IMR-90 (cell line): ENCODE results near the gene D2HGDH. TPM values are rescaled to one million over a fixed set of nuclear protein-coding genes. Genes with fewer than 3 reads are reported as not detected.

Experiments used
- ATAC-seq: fragments of 200-7000 bp; cut with Tn5 transposase; 2 replicates; pipeline ENCODE4 v1.9.1; 2020; ENCODE audit warnings: low read depth, mild to moderate bottlenecking, moderate library complexity
- BruUV-seq: library from RNA; stranded (reverse); fragments of 400-500 nt; replicated peaks from 2 replicates; lab custom pipeline; 2021; lab: Mats Ljungman, UMichigan
- CTCF ChIA-PET: fragments of 300-600 bp; formaldehyde crosslinking; extraction: SDS; loops from one replicate; lab custom pipeline; 2021; ENCODE audit warnings: antibody characterized with exemption; lab: Yijun Ruan, JAX
- POLR2A ChIA-PET: fragments of 300-600 bp; sonication (Branson Sonifier 250); formaldehyde crosslinking; loops from one replicate; lab custom pipeline; 2022; ENCODE audit warnings: antibody characterized with exemption; ENCODE audit not compliant: unreplicated experiment; lab: Charles Lee
- DNase-seq: peaks from one replicate; pipeline ENCODE4 v3.0.0; 2013
- H2AFZ ChIP-seq: replicated peaks from 2 replicates; pipeline ENCODE3; 2013; ENCODE audit warnings: low read length, mild to moderate bottlenecking; ENCODE audit not compliant: poor library complexity
- H2AK5ac ChIP-seq: 2 replicates; pipeline ENCODE4 v1.6.1; 2013; ENCODE audit warnings: low read depth, low read length, inconsistent platforms
- H2AK9ac ChIP-seq: replicated peaks from 2 replicates; pipeline ENCODE3; 2013; ENCODE audit warnings: mild to moderate bottlenecking, low read depth, low read length, moderate library complexity; ENCODE audit not compliant: poor library complexity
- H2BK120ac ChIP-seq: 2 replicates; pipeline ENCODE4 v1.6.1; 2013; ENCODE audit warnings: low read depth, low read length, inconsistent platforms
- H2BK15ac ChIP-seq: 3 replicates; pipeline ENCODE4 v1.6.1; 2013; ENCODE audit warnings: low read depth, low read length, inconsistent platforms
- H2BK20ac ChIP-seq: 2 replicates; pipeline ENCODE4 v1.6.1; 2013; ENCODE audit warnings: low read depth, mild to moderate bottlenecking, inconsistent platforms, low read length, moderate library complexity
- H2BK5ac ChIP-seq: 2 replicates; pipeline ENCODE4 v1.6.1; 2013; ENCODE audit warnings: mild to moderate bottlenecking, low read depth, low read length, inconsistent platforms; ENCODE audit not compliant: poor library complexity, severe bottlenecking
- H3K14ac ChIP-seq: replicated peaks from 2 replicates; pipeline ENCODE4 v1.6.1; 2013; ENCODE audit warnings: low read depth, low read length, inconsistent platforms
- H3K18ac ChIP-seq: 2 replicates; pipeline ENCODE4 v1.6.1; 2013; ENCODE audit warnings: low read depth, low read length, control low read depth
- H3K23ac ChIP-seq: 2 replicates; pipeline ENCODE4 v1.6.1; 2013; ENCODE audit warnings: low read depth, low read length, inconsistent platforms
- H3K27ac ChIP-seq: 2 replicates; pipeline ENCODE4 v1.5.1; 2013; ENCODE audit warnings: mild to moderate bottlenecking, control low read depth, low read length; ENCODE audit not compliant: insufficient read depth
- H3K27me3 ChIP-seq: 2 replicates; pipeline ENCODE4 v1.6.1; 2013; ENCODE audit warnings: low read length; ENCODE audit not compliant: control insufficient read depth, insufficient read depth
- H3K36me3 ChIP-seq: 2 replicates; pipeline ENCODE4 v1.6.1; 2013; ENCODE audit warnings: low read length, mixed read lengths; ENCODE audit not compliant: control insufficient read depth, insufficient read depth
- H3K4ac ChIP-seq: 2 replicates; pipeline ENCODE4 v1.6.1; 2013; ENCODE audit warnings: low read depth, low read length, inconsistent platforms
- H3K4me1 ChIP-seq: 2 replicates; pipeline ENCODE4 v1.6.1; 2013; ENCODE audit warnings: low read length, mixed read lengths; ENCODE audit not compliant: control insufficient read depth, insufficient read depth
- H3K4me2 ChIP-seq: 2 replicates; pipeline ENCODE4 v1.6.1; 2013; ENCODE audit warnings: low read depth, mild to moderate bottlenecking, control low read depth, low read length, moderate library complexity
- H3K4me3 ChIP-seq: 2 replicates; pipeline ENCODE4 v1.5.1; 2013; ENCODE audit warnings: low read depth, mild to moderate bottlenecking, control low read depth, low read length, moderate library complexity; ENCODE audit not compliant: insufficient read depth
- H3K56ac ChIP-seq: 2 replicates; pipeline ENCODE4 v1.6.1; 2013; ENCODE audit warnings: low read length, inconsistent platforms; ENCODE audit not compliant: insufficient read depth; ENCODE audit errors: extremely low read depth
- H3K79me1 ChIP-seq, 2 experiments: 2 replicates each; pipeline ENCODE4 v1.6.1; 2013; ENCODE audit warnings: low read length in 2 of 2, inconsistent platforms in 1 of 2, low read depth in 1 of 2
- H3K9ac ChIP-seq: 2 replicates; pipeline ENCODE4 v1.6.1; 2013; ENCODE audit warnings: low read depth, low read length, control low read depth
- H3K9me1 ChIP-seq: 2 replicates; pipeline ENCODE4 v1.6.1; 2013; ENCODE audit warnings: low read length, inconsistent platforms; ENCODE audit not compliant: insufficient read depth
- H3K9me3 ChIP-seq: 2 replicates; pipeline ENCODE4 v1.6.1; 2013; ENCODE audit warnings: low read length; ENCODE audit not compliant: control insufficient read depth, insufficient read depth
- H4K20me1 ChIP-seq: 2 replicates; pipeline ENCODE4 v1.6.1; 2013; ENCODE audit warnings: low read length, inconsistent platforms; ENCODE audit not compliant: insufficient read depth
- H4K5ac ChIP-seq: 2 replicates; pipeline ENCODE4 v1.6.1; 2013; ENCODE audit warnings: mild to moderate bottlenecking, low read depth, low read length, control low read depth
- H4K8ac ChIP-seq, 2 experiments: 2 replicates each; pipeline ENCODE4 v1.6.1; 2013; ENCODE audit warnings: low read depth in 2 of 2, low read length in 2 of 2, control low read depth in 1 of 2, inconsistent platforms in 1 of 2
- H4K91ac ChIP-seq: 2 replicates; pipeline ENCODE4 v1.6.1; 2013; ENCODE audit warnings: low read depth, low read length, inconsistent platforms; ENCODE audit not compliant: insufficient read depth
- CEBPB ChIP-seq: IDR thresholded peaks from 2 replicates; pipeline ENCODE4 v1.6.1; 2012; ENCODE audit warnings: low read depth, low read length, improper control_type of control experiment
- CHD1 ChIP-seq: IDR thresholded peaks from 2 replicates; pipeline ENCODE4 v1.6.1; 2012; ENCODE audit warnings: low read depth, low read length, improper control_type of control experiment
- CTCF ChIP-seq: conservative IDR thresholded peaks from 2 replicates; pipeline ENCODE4 v1.5.1; 2012; ENCODE audit warnings: mild to moderate bottlenecking, low read depth, low read length, improper control_type of control experiment
- ELK1 ChIP-seq: fragments of 150-350 bp; IDR thresholded peaks from 2 replicates; pipeline ENCODE4 v1.6.1; 2016; ENCODE audit warnings: low read depth, mild to moderate bottlenecking, low read length, moderate library complexity, borderline replicate concordance
- FOS ChIP-seq: fragments of 150-350 bp; IDR thresholded peaks from 2 replicates; pipeline ENCODE4 v1.6.1; 2016; ENCODE audit warnings: low read depth, low read length
- MAFK ChIP-seq: IDR thresholded peaks from 2 replicates; pipeline ENCODE4 v1.6.1; 2012; ENCODE audit warnings: low read depth, low read length, improper control_type of control experiment
- MAZ ChIP-seq: IDR thresholded peaks from 2 replicates; pipeline ENCODE4 v1.6.1; 2012; ENCODE audit warnings: low read depth, mild to moderate bottlenecking, low read length, improper control_type of control experiment, moderate library complexity, borderline replicate concordance
- MXI1 ChIP-seq: IDR thresholded peaks from 2 replicates; pipeline ENCODE4 v1.6.1; 2012; ENCODE audit warnings: low read depth, mild to moderate bottlenecking, low read length, moderate library complexity, borderline replicate concordance
- RAD21 ChIP-seq: IDR thresholded peaks from 2 replicates; pipeline ENCODE4 v1.6.1; 2012; ENCODE audit warnings: low read length, improper control_type of control experiment
- RCOR1 ChIP-seq: IDR thresholded peaks from 2 replicates; pipeline ENCODE4 v1.6.1; 2012; ENCODE audit warnings: mild to moderate bottlenecking, low read length, improper control_type of control experiment; ENCODE audit not compliant: insufficient replicate concordance
- SMC3 ChIP-seq: fragments of 150-350 bp; IDR thresholded peaks from 2 replicates; pipeline ENCODE4 v1.6.1; 2016; ENCODE audit warnings: low read depth, mild to moderate bottlenecking, antibody characterized with exemption, low read length, moderate library complexity
- USF2 ChIP-seq: fragments of 150-350 bp; IDR thresholded peaks from 2 replicates; pipeline ENCODE4 v1.6.1; 2017; ENCODE audit warnings: mild to moderate bottlenecking, antibody characterized with exemption, low read length, low read depth
- WGBS, 2 experiments: methylation state at CpG; one replicate each; pipeline versions ENCODE4 v1.1.5 to v1.1.7; 2013; ENCODE audit warnings: missing lambda C conversion rate in 2 of 2; ENCODE audit not compliant: insufficient read length in 1 of 2; ENCODE audit errors: extremely low coverage in 2 of 2; 5-methylcytosine and 5-hydroxymethylcytosine counted together
- dilution Hi-C: fragments of 300-500 bp; cut with HindIII; formaldehyde crosslinking; loops from one replicate; pipeline ENCODE4 v1.14.3; 2018; ENCODE audit warnings: low sequenced_read_pairs; ENCODE audit not compliant: unreplicated experiment
- in situ Hi-C: fragments of 300-500 bp; cut with MboI; formaldehyde crosslinking; loops from 3 replicates; pipeline ENCODE4 v1.14.3; 2019; ENCODE audit warnings: low sequenced_read_pairs, inconsistent platforms, mixed read lengths
- intact Hi-C: fragments of 100-400 bp; cut with micrococcal nuclease; formaldehyde crosslinking; loops from 2 replicates; pipeline ENCODE4 v1.10.0; 2022
- polyA plus RNA-seq, 3 experiments: library from polyadenylated mRNA; depleted of rRNA; stranded (reverse); fragments of >200 nt; gene quantifications; 2 replicates each; pipeline ENCODE4 v1.2.3, GENCODE V29; 2012; ENCODE audit warnings: low replicate concordance in 1 of 3
- total RNA-seq: library from RNA; depleted of rRNA; stranded (reverse); fragments of >200 nt; gene quantifications from 2 replicates; pipeline ENCODE4 v1.2.3, GENCODE V29; 2012

The D2HGDH gene
- total and polyA plus RNA-seq, 2 of the 4 experiments (the other 2 are of a cell fraction): 6.3 to 22.1 TPM

GRCh38 chr2:241813644-241814392 lies 79.4 kb downstream of the D2HGDH start (continued):
- no peak for TF ChIP-seq RCOR1
- TF ChIP-seq CEBPB: no peak
- TF ChIP-seq USF2: no peak
- TF ChIP-seq MAFK: no peak
- no peak for TF ChIP-seq FOS
- TF ChIP-seq RAD21: no peak

GRCh38 chr2:241814393-241814642 lies 79.9 kb downstream of the D2HGDH start:
- no peak overlapping the region for H2AK9ac ChIP-seq
- ATAC-seq: no peak
- intact Hi-C loops (no loop called here), dilution Hi-C loops (no loop called here), in situ Hi-C loops (no loop called here)
- no peak for DNase-seq
- H3K23ac ChIP-seq: no peak overlapping the region
- no peak overlapping the region for H2BK15ac ChIP-seq
- no peak overlapping the region for H2BK120ac ChIP-seq
- ChIA-PET POLR2A (no interaction called here), CTCF (no interaction called here)
- no peaks in the 10 kb centered on the region for H3K79me1 ChIP-seq
- no peak overlapping the region for H4K8ac ChIP-seq
- H3K4me3 ChIP-seq: no peak overlapping the region
- H3K27me3 ChIP-seq: peaks cover 13% of the 10 kb centered on the region; the same call in 1 of the 2 replicates
- H2BK5ac ChIP-seq: no peak overlapping the region
- H4K20me1 ChIP-seq: no peaks in the 10 kb centered on the region; the same call in 1 of the 2 replicates
- H3K4me1 ChIP-seq: no peaks in the 10 kb centered on the region
- WGBS, 2 experiments: 100% methylated on average over 1 of the region's 17 CpGs; no CpG with 5 or more reads in 1 of the 2 experiments
- H3K18ac ChIP-seq: no peak overlapping the region
- H2AFZ ChIP-seq: no peak overlapping the region
- no peaks in the 10 kb centered on the region for H3K9me1 ChIP-seq
- H3K4me2 ChIP-seq: no peak overlapping the region
- no TSS peak for BruUV-seq
- H3K9me3 ChIP-seq: no peaks in the 10 kb centered on the region
- H3K14ac ChIP-seq: no peak overlapping the region
- H2BK20ac ChIP-seq: no peak overlapping the region
- no peak for TF ChIP-seq MAFK
- TF ChIP-seq SMC3: no peak
- no peak for TF ChIP-seq MAZ
- no peak for TF ChIP-seq CHD1
- no peak for TF ChIP-seq CTCF
- no peak for TF ChIP-seq FOS
- TF ChIP-seq MXI1: no peak
- no peak for TF ChIP-seq ELK1
- H3K27ac ChIP-seq: no peak overlapping the region
- no peak overlapping the region for H3K9ac ChIP-seq
- no peak overlapping the region for H2AK5ac ChIP-seq
- H4K91ac ChIP-seq: no peak overlapping the region
- no peak overlapping the region for H3K56ac ChIP-seq
- H4K5ac ChIP-seq: no peak overlapping the region
- H3K36me3 ChIP-seq: no peaks in the 10 kb centered on the region
- no peak overlapping the region for H3K4ac ChIP-seq
